CD14-positive monocyte (primary cell): ENCODE measurements around the gene TRMT112. TPM values are rescaled to one million over a fixed set of nuclear protein-coding genes. Genes with fewer than 3 reads are reported as not detected.

Source experiments
- DNase-seq, 3 donors: peaks; one replicate each; pipeline ENCODE4 v3.0.0-alpha.2; 2011 to 2022
- H2AFZ ChIP-seq: 2 replicates; pipeline ENCODE4 v1.6.0; 2012; ENCODE audit warnings: mild to moderate bottlenecking, low read depth, low read length, inconsistent platforms; ENCODE audit not compliant: insufficient read depth, poor library complexity, severe bottlenecking
- H3K27ac ChIP-seq, 2 donors: 1 replicate in 1 of 2; 2 replicates in 1 of 2; pipeline ENCODE4 v1.5.1; 2012 to 2013; ENCODE audit warnings: low read length in 2 of 2, control low read depth in 1 of 2, inconsistent platforms in 1 of 2, low read depth in 1 of 2, mild to moderate bottlenecking in 1 of 2
- H3K27me3 ChIP-seq, 2 donors: one replicate each; pipeline versions ENCODE4 v1.6.0 to v1.6.1; 2011 to 2013; ENCODE audit warnings: low read length in 2 of 2; ENCODE audit not compliant: control insufficient read depth in 2 of 2, insufficient read depth in 2 of 2
- H3K36me3 ChIP-seq, 2 donors: replicated peaks in 1 of 2; 1 replicate in 1 of 2; 2 replicates in 1 of 2; pipeline versions ENCODE4 v1.5.1 to v1.6.1; 2012 to 2013; ENCODE audit warnings: low read length in 2 of 2, control low read depth in 1 of 2, inconsistent platforms in 1 of 2, mild to moderate bottlenecking in 1 of 2; ENCODE audit not compliant: insufficient read depth in 2 of 2, control insufficient read depth in 1 of 2
- H3K4me1 ChIP-seq, 2 donors: 1 replicate in 1 of 2; 2 replicates in 1 of 2; pipeline versions ENCODE4 v1.5.1 to v1.6.1; 2012 to 2013; ENCODE audit warnings: low read length in 2 of 2, control low read depth in 1 of 2, inconsistent platforms in 1 of 2, mild to moderate bottlenecking in 1 of 2, moderate library complexity in 1 of 2; ENCODE audit not compliant: insufficient read depth in 2 of 2, control insufficient read depth in 1 of 2
- H3K4me2 ChIP-seq: replicated peaks from 2 replicates; pipeline ENCODE3; 2012; ENCODE audit warnings: low read length, moderate library complexity, mild to moderate bottlenecking; ENCODE audit not compliant: poor library complexity, severe bottlenecking; ENCODE audit errors: extremely low read depth
- H3K4me3 ChIP-seq, 3 experiments: fragments of 200-600 bp in 1 of 3; sonication (generic) in 1 of 3; replicated peaks in 1 of 3; 1 replicate in 2 of 3; 2 replicates in 1 of 3; pipeline ENCODE4 v1.5.1; 2011 to 2013; ENCODE audit warnings: low read length in 3 of 3, mild to moderate bottlenecking in 3 of 3, control low read depth in 2 of 3, low read depth in 2 of 3, inconsistent platforms in 1 of 3, moderate library complexity in 1 of 3
- H3K79me2 ChIP-seq: 2 replicates; pipeline ENCODE4 v1.6.0; 2012; ENCODE audit warnings: mild to moderate bottlenecking, control low read depth, inconsistent platforms, low read length, moderate library complexity; ENCODE audit not compliant: insufficient read depth
- H3K9ac ChIP-seq: 2 replicates; pipeline ENCODE4 v1.6.0; 2017; ENCODE audit warnings: low read length, mild to moderate bottlenecking; ENCODE audit not compliant: insufficient read depth, poor library complexity, severe bottlenecking
- H3K9me3 ChIP-seq, 2 donors: replicated peaks in 1 of 2; 1 replicate in 1 of 2; 2 replicates in 1 of 2; pipeline versions ENCODE4 v1.5.1 to v1.6.1; 2012 to 2013; ENCODE audit warnings: low read length in 2 of 2, control low read depth in 1 of 2; ENCODE audit not compliant: control insufficient read depth in 1 of 2, insufficient read depth in 1 of 2
- H4K20me1 ChIP-seq: 2 replicates; pipeline ENCODE4 v1.6.0; 2012; ENCODE audit warnings: mild to moderate bottlenecking, low read length, control low read depth, moderate library complexity; ENCODE audit not compliant: insufficient read depth
- H3K27ac Mint-ChIP-seq, 7 donors: one replicate each; pipeline ENCODE4 v1.8.0; 2020; ENCODE audit warnings: mild to moderate bottlenecking in 7 of 7, mixed read lengths in 7 of 7, moderate library complexity in 6 of 7, inconsistent platforms in 2 of 7
- H3K27me3 Mint-ChIP-seq, 3 donors: one replicate each; pipeline ENCODE4 v1.8.0; 2021 to 2022; ENCODE audit warnings: low read depth in 3 of 3, mild to moderate bottlenecking in 3 of 3, mixed read lengths in 3 of 3, moderate library complexity in 3 of 3, inconsistent platforms in 1 of 3
- H3K36me3 Mint-ChIP-seq, 2 donors: one replicate each; pipeline ENCODE4 v1.8.0; 2020; ENCODE audit warnings: mixed read lengths in 2 of 2, inconsistent platforms in 1 of 2, mild to moderate bottlenecking in 1 of 2
- H3K4me1 Mint-ChIP-seq: one replicate; pipeline ENCODE4 v1.8.0; 2020; ENCODE audit warnings: mild to moderate bottlenecking, mixed read lengths
- H3K4me3 Mint-ChIP-seq, 2 donors: one replicate each; pipeline ENCODE4 v1.8.0; 2020; ENCODE audit warnings: mild to moderate bottlenecking in 2 of 2, mixed read lengths in 2 of 2, moderate library complexity in 1 of 2
- H3K9me3 Mint-ChIP-seq, 7 donors: one replicate each; pipeline ENCODE4 v1.8.0; 2020 to 2022; ENCODE audit warnings: mixed read lengths in 7 of 7, mild to moderate bottlenecking in 6 of 7, moderate library complexity in 6 of 7, inconsistent platforms in 2 of 7
- CTCF ChIP-seq: fragments of 200-600 bp; IDR thresholded peaks from one replicate; pipeline ENCODE4 v1.8.0; 2022; ENCODE audit warnings: antibody characterized with exemption, mild to moderate bottlenecking
- WGBS: methylation state at CpG from one replicate; pipeline ENCODE4 v1.1.5; 2013; ENCODE audit warnings: missing lambda C conversion rate; ENCODE audit not compliant: insufficient coverage; 5-methylcytosine and 5-hydroxymethylcytosine counted together
- intact Hi-C, 2 donors: fragments of 100-400 bp; cut with micrococcal nuclease; formaldehyde crosslinking; loops; one replicate each; pipeline versions ENCODE4 v1.15.0 to v1.15.1; 2023
- polyA plus RNA-seq, 3 donors: library from polyadenylated mRNA; depleted of rRNA in 1 of 3; unstranded in 2 of 3; stranded (reverse) in 1 of 3; fragments of 300-500 nt in 2 of 3; fragments of >200 nt in 1 of 3; fragmentation: Illumina TruSeq in 2 of 3; gene quantifications; 1 replicate in 2 of 3; 2 replicates in 1 of 3; pipeline ENCODE4 v1.2.3, GENCODE V29; 2012 to 2021

The TRMT112 gene
- polyA plus RNA-seq, 3 donors, result 162 to 298 (median 254) TPM

GRCh38 chr11:64290352-64291261 is 26.8 kb downstream of the TRMT112 start:
- H3K36me3 ChIP-seq, result no peaks in the 10 kb centered on the region
- Mint-ChIP-seq H3K9me3 (peaks cover 0 to 17% (median 3%) of the 10 kb centered on the region in 7 donors), H3K36me3 (peaks cover 5 to 15% of the 10 kb centered on the region in 2 donors), H3K4me1 (peaks cover 16% of the 10 kb centered on the region), H3K27ac (no peak overlapping the region), H3K27me3 (peaks cover 50 to 69% (median 54%) of the 10 kb centered on the region in 3 donors), H3K4me3 (peak overlapping the region in 1 of 2 donors; percentile 81)
- no peaks in the 10 kb centered on the region for H4K20me1 ChIP-seq
- H3K9ac ChIP-seq, result no peak overlapping the region
- H3K9me3 ChIP-seq, result peaks cover 4 to 26% of the 10 kb centered on the region in 2 donors
- H3K4me2 ChIP-seq, result no peak overlapping the region
- no peak for TF ChIP-seq CTCF
- no peak overlapping the region for H3K4me3 ChIP-seq
- H3K27me3 ChIP-seq, result peaks cover 36 to 50% of the 10 kb centered on the region in 2 donors
- DNase-seq, result peak in 1 of 3 donors; percentile 65
- WGBS, result 57% methylated on average over 8 of the region's 10 CpGs
- H3K27ac ChIP-seq, result no peak overlapping the region
- intact Hi-C loops, result no loop called here
- H2AFZ ChIP-seq, result no peak overlapping the region
- H3K4me1 ChIP-seq, result peaks cover 11 to 25% of the 10 kb centered on the region in 2 donors
- no peaks in the 10 kb centered on the region for H3K79me2 ChIP-seq

GRCh38 chr11:64289002-64289564 is 28.3 kb downstream of the TRMT112 start:
- Mint-ChIP-seq H3K36me3 (peaks cover 5 to 11% of the 10 kb centered on the region in 2 donors), H3K4me3 (no peak overlapping the region), H3K9me3 (peaks cover 0 to 12% (median 3%) of the 10 kb centered on the region in 7 donors)

More at GRCh38 chr11:64289002-64289564, 28.3 kb downstream of the TRMT112 start:
- no peak for DNase-seq
- Histone ChIP-seq H2AFZ (no peak overlapping the region), H3K36me3 (no peaks in the 10 kb centered on the region), H3K79me2 (peaks cover 2% of the 10 kb centered on the region), H3K4me1 (peaks cover 18 to 29% of the 10 kb centered on the region in 2 donors), H3K9ac (no peak overlapping the region), H4K20me1 (no peaks in the 10 kb centered on the region), H3K27me3 (peaks cover 24 to 36% of the 10 kb centered on the region in 2 donors), H3K9me3 (peaks cover 4 to 22% of the 10 kb centered on the region in 2 donors), H3K4me3 (no peak overlapping the region), H3K4me2 (no peak overlapping the region), H3K27ac (no peak overlapping the region)
- intact Hi-C loops, result loop anchor here in 1 of 2 donors (5.0 kb wide), 1 partner anchor 37 kb away; the partner anchor contains the start of gene PLCB3
- TF ChIP-seq CTCF, result no peak
- WGBS, result over 99% methylated on average over 12 of the region's 13 CpGs
- Mint-ChIP-seq H3K27ac (peak overlapping the region in 1 of 7 donors; percentile 50), H3K4me1 (peaks cover 18% of the 10 kb centered on the region), H3K27me3 (peaks cover 36 to 54% (median 39%) of the 10 kb centered on the region in 3 donors)
